ENCODE measurements around the gene CFAP107. TPM values are rescaled to one million over a fixed set of nuclear protein-coding genes. Genes with fewer than 3 reads are reported as not detected.

Gene CFAP107
- total RNA-seq, 1 donor from 2014 or later = not detected

GRCh38 chr1:12709091-12709491 lies 36.9 kb upstream of the CFAP107 start:
- Histone ChIP-seq H3K27ac (no peak overlapping the region), H3K9me3 (ENCODE audit: low read depth) (no peaks in the 10 kb centered on the region), H2AFZ (replicated peaks) (no peak overlapping the region), H3K36me3 (no peaks in the 10 kb centered on the region), H3K9ac (no peak overlapping the region), H3F3A (ENCODE audit: low read depth) (no peaks in the 10 kb centered on the region), H4K20me1 (ENCODE audit: low read depth) (no peaks in the 10 kb centered on the region), H3K4me2 (no peak overlapping the region), H3K27me3 (no peaks in the 10 kb centered on the region), H3K79me2 (ENCODE audit: low read depth) (no peaks in the 10 kb centered on the region), H3K4me3 (no peak overlapping the region), H3K4me1 (no peaks in the 10 kb centered on the region)
- DNase-seq (ENCODE audit: low spot score) = no peak
- H3K4me1 Mint-ChIP-seq = no peaks in the 10 kb centered on the region
- H3K9me3 Mint-ChIP-seq = no peaks in the 10 kb centered on the region
- no peak overlapping the region for H3K4me3 Mint-ChIP-seq
- no peak overlapping the region for H3K27ac Mint-ChIP-seq
- H3K36me3 Mint-ChIP-seq = no peaks in the 10 kb centered on the region
- peaks cover 4% of the 10 kb centered on the region for H3K27me3 Mint-ChIP-seq (ENCODE audit: insufficient read depth, low read depth)
- TF ChIP-seq, protein P1, sequence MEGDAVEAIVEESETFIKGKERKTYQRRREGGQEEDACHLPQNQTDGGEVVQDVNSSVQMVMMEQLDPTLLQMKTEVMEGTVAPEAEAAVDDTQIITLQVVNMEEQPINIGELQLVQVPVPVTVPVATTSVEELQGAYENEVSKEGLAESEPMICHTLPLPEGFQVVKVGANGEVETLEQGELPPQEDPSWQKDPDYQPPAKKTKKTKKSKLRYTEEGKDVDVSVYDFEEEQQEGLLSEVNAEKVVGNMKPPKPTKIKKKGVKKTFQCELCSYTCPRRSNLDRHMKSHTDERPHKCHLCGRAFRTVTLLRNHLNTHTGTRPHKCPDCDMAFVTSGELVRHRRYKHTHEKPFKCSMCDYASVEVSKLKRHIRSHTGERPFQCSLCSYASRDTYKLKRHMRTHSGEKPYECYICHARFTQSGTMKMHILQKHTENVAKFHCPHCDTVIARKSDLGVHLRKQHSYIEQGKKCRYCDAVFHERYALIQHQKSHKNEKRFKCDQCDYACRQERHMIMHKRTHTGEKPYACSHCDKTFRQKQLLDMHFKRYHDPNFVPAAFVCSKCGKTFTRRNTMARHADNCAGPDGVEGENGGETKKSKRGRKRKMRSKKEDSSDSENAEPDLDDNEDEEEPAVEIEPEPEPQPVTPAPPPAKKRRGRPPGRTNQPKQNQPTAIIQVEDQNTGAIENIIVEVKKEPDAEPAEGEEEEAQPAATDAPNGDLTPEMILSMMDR (IDR thresholded peaks at IDR 0.05) = no peak
- TF ChIP-seq EZH2phosphoT487 (IDR thresholded peaks at IDR 0.05) (no peak), EZH2 (IDR thresholded peaks at IDR 0.05) (no peak)

- peaks cover 4% of the 10 kb centered on the region for H3K27me3 Mint-ChIP-seq (ENCODE audit: insufficient read depth, low read depth)
- no peaks in the 10 kb centered on the region for H3K9me3 ChIP-seq (ENCODE audit: low read depth)
- no peaks in the 10 kb centered on the region for H4K20me1 ChIP-seq (ENCODE audit: low read depth)
- no peak overlapping the region for H3K9ac ChIP-seq
- no peak overlapping the region for H3K4me3 Mint-ChIP-seq
- no peaks in the 10 kb centered on the region for H3K4me1 ChIP-seq
- H3F3A ChIP-seq (ENCODE audit: low read depth) = no peaks in the 10 kb centered on the region
- H3K4me3 ChIP-seq = no peak overlapping the region
- no peaks in the 10 kb centered on the region for H3K4me1 Mint-ChIP-seq
- H3K36me3 ChIP-seq = no peaks in the 10 kb centered on the region
- no peak overlapping the region for H3K27ac ChIP-seq
- TF ChIP-seq EZH2phosphoT487 (IDR thresholded peaks at IDR 0.05) (no peak), EZH2 (IDR thresholded peaks at IDR 0.05) (no peak)
- TF ChIP-seq, protein P1 (IDR thresholded peaks at IDR 0.05) = no peak
- no peaks in the 10 kb centered on the region for H3K9me3 Mint-ChIP-seq
- no peak for DNase-seq (ENCODE audit: low spot score)
- H3K27me3 ChIP-seq = no peaks in the 10 kb centered on the region
- no peak overlapping the region for H2AFZ ChIP-seq (replicated peaks)
- H3K27ac Mint-ChIP-seq = no peak overlapping the region
- no peak overlapping the region for H3K4me2 ChIP-seq
- H3K36me3 Mint-ChIP-seq = no peaks in the 10 kb centered on the region
- no peaks in the 10 kb centered on the region for H3K79me2 ChIP-seq (ENCODE audit: low read depth)
These were observed 36.3 kb upstream of the CFAP107 start for GRCh38 chr1:12709696-12710095.

DNA sequence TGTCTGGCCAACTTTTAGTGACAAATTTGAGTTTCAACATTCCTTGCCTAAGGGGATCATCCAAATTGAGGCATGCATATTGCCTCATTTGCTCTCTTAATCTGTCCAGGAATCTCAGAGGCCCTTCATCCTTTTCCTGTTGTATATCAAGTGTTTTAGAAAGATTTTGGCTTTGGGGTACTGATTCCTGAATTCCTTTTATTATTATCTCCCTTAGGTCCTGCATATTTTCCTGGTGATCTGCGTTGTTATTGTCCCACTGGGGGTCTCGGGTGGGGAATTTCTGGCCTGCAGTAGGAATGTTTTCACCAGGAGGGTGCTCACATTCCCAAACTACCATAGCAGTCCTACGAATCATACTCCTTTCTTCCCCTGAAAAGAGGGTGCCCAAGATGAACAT lies 34.5 kb upstream of the CFAP107 start:
- Histone ChIP-seq H3K27ac (no peak overlapping the region), H4K20me1 (ENCODE audit: low read depth) (no peaks in the 10 kb centered on the region), H3F3A (ENCODE audit: low read depth) (no peaks in the 10 kb centered on the region), H3K9me3 (ENCODE audit: low read depth) (no peaks in the 10 kb centered on the region), H3K36me3 (no peaks in the 10 kb centered on the region), H3K4me2 (no peak overlapping the region), H3K4me3 (no peak overlapping the region), H2AFZ (replicated peaks) (no peak overlapping the region), H3K9ac (no peak overlapping the region), H3K27me3 (no peaks in the 10 kb centered on the region), H3K79me2 (ENCODE audit: low read depth) (no peaks in the 10 kb centered on the region), H3K4me1 (no peaks in the 10 kb centered on the region)
- H3K36me3 Mint-ChIP-seq = no peaks in the 10 kb centered on the region
- H3K27me3 Mint-ChIP-seq (ENCODE audit: insufficient read depth, low read depth) = peaks cover 6% of the 10 kb centered on the region
- DNase-seq (ENCODE audit: low spot score) = no peak
- H3K9me3 Mint-ChIP-seq = no peaks in the 10 kb centered on the region
- peaks cover 9% of the 10 kb centered on the region for H3K4me1 Mint-ChIP-seq
- H3K27ac Mint-ChIP-seq = no peak overlapping the region
- TF ChIP-seq EZH2phosphoT487 (IDR thresholded peaks at IDR 0.05) = no peak
- TF ChIP-seq, protein P1 (IDR thresholded peaks at IDR 0.05) = no peak
- no peak for TF ChIP-seq EZH2 (IDR thresholded peaks at IDR 0.05)
- no peak overlapping the region for H3K4me3 Mint-ChIP-seq
